ENCODE measurements around the gene POU4F1.

- TF ChIP-seq, protein P1, sequence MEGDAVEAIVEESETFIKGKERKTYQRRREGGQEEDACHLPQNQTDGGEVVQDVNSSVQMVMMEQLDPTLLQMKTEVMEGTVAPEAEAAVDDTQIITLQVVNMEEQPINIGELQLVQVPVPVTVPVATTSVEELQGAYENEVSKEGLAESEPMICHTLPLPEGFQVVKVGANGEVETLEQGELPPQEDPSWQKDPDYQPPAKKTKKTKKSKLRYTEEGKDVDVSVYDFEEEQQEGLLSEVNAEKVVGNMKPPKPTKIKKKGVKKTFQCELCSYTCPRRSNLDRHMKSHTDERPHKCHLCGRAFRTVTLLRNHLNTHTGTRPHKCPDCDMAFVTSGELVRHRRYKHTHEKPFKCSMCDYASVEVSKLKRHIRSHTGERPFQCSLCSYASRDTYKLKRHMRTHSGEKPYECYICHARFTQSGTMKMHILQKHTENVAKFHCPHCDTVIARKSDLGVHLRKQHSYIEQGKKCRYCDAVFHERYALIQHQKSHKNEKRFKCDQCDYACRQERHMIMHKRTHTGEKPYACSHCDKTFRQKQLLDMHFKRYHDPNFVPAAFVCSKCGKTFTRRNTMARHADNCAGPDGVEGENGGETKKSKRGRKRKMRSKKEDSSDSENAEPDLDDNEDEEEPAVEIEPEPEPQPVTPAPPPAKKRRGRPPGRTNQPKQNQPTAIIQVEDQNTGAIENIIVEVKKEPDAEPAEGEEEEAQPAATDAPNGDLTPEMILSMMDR (conservative IDR thresholded peaks at IDR 0.05 in 1 of 2, IDR thresholded peaks at IDR 0.05 in 1 of 2; ENCODE audit: extremely low read depth in 1 of 2, insufficient read depth in 1 of 2, low read depth in 1 of 2, low read length in 2 of 2): no peak
- no peak for TF ChIP-seq EZH2 (IDR thresholded peaks at IDR 0.05; ENCODE audit: borderline replicate concordance, low read length)
These were observed at the start of gene POU4F1 for GRCh38 chr13:78603240-78603957.

All from mammary epithelial cell (primary cell).